Subcutaneous abdominal adipose tissue (tissue), 5 donors: ENCODE results near the gene NKAIN4.

Source experiments
- H3K27ac ChIP-seq: one replicate; pipeline ENCODE4 v1.7.0; 2013; ENCODE audit warnings: low read depth, mild to moderate bottlenecking, inconsistent platforms, low read length, moderate library complexity
- H3K27me3 ChIP-seq, 5 donors: one replicate each; pipeline ENCODE4 v1.7.0; 2013; ENCODE audit warnings: low read length in 5 of 5, inconsistent platforms in 1 of 5; ENCODE audit not compliant: control insufficient read depth in 5 of 5, insufficient read depth in 4 of 5
- H3K36me3 ChIP-seq, 5 donors: one replicate each; pipeline ENCODE4 v1.7.0; 2013; ENCODE audit warnings: low read length in 5 of 5; ENCODE audit not compliant: control insufficient read depth in 5 of 5, insufficient read depth in 5 of 5
- H3K4me1 ChIP-seq, 5 donors: one replicate each; pipeline ENCODE4 v1.7.0; 2013; ENCODE audit warnings: low read length in 5 of 5, mild to moderate bottlenecking in 3 of 5, moderate library complexity in 1 of 5; ENCODE audit not compliant: control insufficient read depth in 5 of 5, insufficient read depth in 5 of 5
- H3K4me3 ChIP-seq, 5 donors: one replicate each; pipeline ENCODE4 v1.7.0; 2013; ENCODE audit warnings: low read length in 5 of 5, low read depth in 1 of 5
- H3K9ac ChIP-seq, 5 donors: one replicate each; pipeline ENCODE4 v1.7.0; 2013; ENCODE audit warnings: low read length in 5 of 5, mild to moderate bottlenecking in 4 of 5, moderate library complexity in 3 of 5
- H3K9me3 ChIP-seq, 5 donors: one replicate each; pipeline ENCODE4 v1.7.0; 2013; ENCODE audit warnings: low read length in 5 of 5; ENCODE audit not compliant: control insufficient read depth in 5 of 5
- donor health status: healthy.
- donor health status: healthy.
- donor health status: healthy.
- donor health status: healthy.
- donor health status: healthy.

Gene NKAIN4

GRCh38 chr20:63240004-63240403 lies 14.3 kb downstream of the NKAIN4 start:
- Histone ChIP-seq H3K27me3 (peaks cover 12 to 34% (median 14%) of the 10 kb centered on the region in 5 donors), H3K36me3 (no peaks in the 10 kb centered on the region), H3K9me3 (no peaks in the 10 kb centered on the region), H3K9ac (no peak overlapping the region), H3K4me1 (peaks cover 0 to 7% (median 0%) of the 10 kb centered on the region in 5 donors), H3K27ac (no peak overlapping the region), H3K4me3 (no peak overlapping the region)

- H3K27ac ChIP-seq = no peak overlapping the region
- H3K4me3 ChIP-seq = no peak overlapping the region
- peaks cover 0 to 7% (median 0%) of the 10 kb centered on the region in 5 donors for H3K4me1 ChIP-seq
- H3K9me3 ChIP-seq = no peaks in the 10 kb centered on the region
- H3K9ac ChIP-seq = no peak overlapping the region
- H3K27me3 ChIP-seq = peaks cover 16 to 35% (median 18%) of the 10 kb centered on the region in 5 donors
- H3K36me3 ChIP-seq = no peaks in the 10 kb centered on the region
These were observed 14.8 kb downstream of the NKAIN4 start for GRCh38 chr20:63239431-63239830.

GRCh38 chr20:63238514-63239125 lies 15.6 kb downstream of the NKAIN4 start:
- H3K4me1 ChIP-seq = peaks cover 0 to 7% (median 0%) of the 10 kb centered on the region in 5 donors
- H3K9me3 ChIP-seq = no peaks in the 10 kb centered on the region
- H3K9ac ChIP-seq = no peak overlapping the region
- peaks cover 14 to 32% (median 18%) of the 10 kb centered on the region in 5 donors for H3K27me3 ChIP-seq
- no peak overlapping the region for H3K27ac ChIP-seq
- no peak overlapping the region for H3K4me3 ChIP-seq
- H3K36me3 ChIP-seq = no peaks in the 10 kb centered on the region

GRCh38 chr20:63238031-63238430 lies 16.2 kb downstream of the NKAIN4 start:
- Histone ChIP-seq H3K9me3 (no peaks in the 10 kb centered on the region), H3K27me3 (peaks cover 11 to 31% (median 17%) of the 10 kb centered on the region in 5 donors), H3K4me1 (peaks cover 0 to 7% (median 1%) of the 10 kb centered on the region in 5 donors), H3K9ac (no peak overlapping the region), H3K36me3 (no peaks in the 10 kb centered on the region), H3K27ac (no peak overlapping the region), H3K4me3 (no peak overlapping the region)

GRCh38 chr20:63236116-63236837 lies 18.0 kb downstream of the NKAIN4 start:
- peaks cover 4 to 21% (median 14%) of the 10 kb centered on the region in 5 donors for H3K4me1 ChIP-seq
- H3K9ac ChIP-seq = no peak overlapping the region
- H3K4me3 ChIP-seq = no peak overlapping the region
- H3K27ac ChIP-seq = no peak overlapping the region
- H3K36me3 ChIP-seq = no peaks in the 10 kb centered on the region
- H3K9me3 ChIP-seq = no peaks in the 10 kb centered on the region
- peaks cover 6 to 32% (median 21%) of the 10 kb centered on the region in 5 donors for H3K27me3 ChIP-seq

- H3K27me3 ChIP-seq = peaks cover 10 to 39% (median 25%) of the 10 kb centered on the region in 5 donors
- no peak within 1 kb of the TSS for H3K27ac ChIP-seq
- H3K36me3 ChIP-seq = no peaks in the 10 kb centered on the region
- H3K4me1 ChIP-seq = peaks cover 4 to 27% (median 15%) of the 10 kb centered on the region in 5 donors
- H3K4me3 ChIP-seq = no peak within 1 kb of the TSS
- H3K9ac ChIP-seq = no peak within 1 kb of the TSS
- H3K9me3 ChIP-seq = no peaks in the 10 kb centered on the region
These were observed 18.8 kb downstream of the NKAIN4 start, which contains the start of gene BIRC7 for GRCh38 chr20:63235399-63235983. Gene BIRC7 (plus strand): TSS chr20:63235905. CDS start chr20:63236097, 192 bp downstream.

GRCh38 chr20:63234693-63235398 lies 19.4 kb downstream of the NKAIN4 start:
- no peak overlapping the region for H3K9ac ChIP-seq
- no peak overlapping the region for H3K27ac ChIP-seq
- peaks cover 4 to 28% (median 15%) of the 10 kb centered on the region in 5 donors for H3K4me1 ChIP-seq
- H3K27me3 ChIP-seq = peaks cover 10 to 46% (median 30%) of the 10 kb centered on the region in 5 donors
- no peak overlapping the region for H3K4me3 ChIP-seq
- no peaks in the 10 kb centered on the region for H3K36me3 ChIP-seq
- no peaks in the 10 kb centered on the region for H3K9me3 ChIP-seq

GRCh38 chr20:63233924-63234323 lies 20.3 kb downstream of the NKAIN4 start:
- no peak overlapping the region for H3K4me3 ChIP-seq
- peaks cover 17 to 53% (median 34%) of the 10 kb centered on the region in 5 donors for H3K27me3 ChIP-seq
- H3K27ac ChIP-seq = no peak overlapping the region
- no peaks in the 10 kb centered on the region for H3K36me3 ChIP-seq
- no peak overlapping the region for H3K9ac ChIP-seq
- no peaks in the 10 kb centered on the region for H3K9me3 ChIP-seq
- H3K4me1 ChIP-seq = peaks cover 4 to 28% (median 15%) of the 10 kb centered on the region in 5 donors

GRCh38 chr20:63233061-63233344 lies 21.3 kb downstream of the NKAIN4 start:
- H3K4me1 ChIP-seq = peaks cover 4 to 28% (median 15%) of the 10 kb centered on the region in 5 donors
- H3K27me3 ChIP-seq = peaks cover 25 to 59% (median 37%) of the 10 kb centered on the region in 5 donors
- H3K36me3 ChIP-seq = no peaks in the 10 kb centered on the region
- no peak overlapping the region for H3K27ac ChIP-seq
- H3K9me3 ChIP-seq = no peaks in the 10 kb centered on the region
- H3K4me3 ChIP-seq = no peak overlapping the region
- no peak overlapping the region for H3K9ac ChIP-seq
